IMR-90 (cell line): ENCODE results near the gene EMP1.

Source experiments
- BHLHE40 ChIP-seq: fragments of 150-350 bp; IDR thresholded peaks from 2 replicates; pipeline ENCODE4 v1.6.1; 2016; ENCODE audit warnings: mild to moderate bottlenecking, low read depth, low read length
- CHD1 ChIP-seq: IDR thresholded peaks from 2 replicates; pipeline ENCODE4 v1.6.1; 2012; ENCODE audit warnings: low read depth, low read length, improper control_type of control experiment
- CTCF ChIP-seq: conservative IDR thresholded peaks from 2 replicates; pipeline ENCODE4 v1.5.1; 2012; ENCODE audit warnings: mild to moderate bottlenecking, low read depth, low read length, improper control_type of control experiment
- FOS ChIP-seq: fragments of 150-350 bp; IDR thresholded peaks from 2 replicates; pipeline ENCODE4 v1.6.1; 2016; ENCODE audit warnings: low read depth, low read length
- NFE2L2 ChIP-seq: fragments of 150-350 bp; IDR thresholded peaks from 2 replicates; pipeline ENCODE4 v1.6.1; 2016; ENCODE audit warnings: low read depth, mild to moderate bottlenecking, low read length
- POLR2A ChIP-seq: IDR thresholded peaks from 2 replicates; pipeline ENCODE4 v1.6.1; 2012; ENCODE audit warnings: mild to moderate bottlenecking, low read depth, low read length

GRCh38 chr12:13154027-13154538 lies 42.4 kb upstream of the EMP1 start:
- no peak for TF ChIP-seq FOS
- TF ChIP-seq CTCF, result no peak
- TF ChIP-seq POLR2A, result no peak
- TF ChIP-seq CHD1, result no peak
- peak; percentile 50; the same call in 1 of the 2 replicates for TF ChIP-seq NFE2L2
- no peak for TF ChIP-seq BHLHE40
